ENCODE data around the gene RAI1. TPM values are rescaled to one million over a fixed set of nuclear protein-coding genes. Genes with fewer than 3 reads are reported as not detected.
A peak's percentile ranks its signal among the peaks of the same experiment; 100 is the strongest.

Gene RAI1
- polyA plus RNA-seq, 2 of the 4 experiments (the other 2 are of a cell fraction): 3.5 to 23.8 TPM

GRCh38 chr17:17732444-17732843 is 51.2 kb downstream of the RAI1 start:
- Histone ChIP-seq H3K4me1 (peaks cover 75% of the 10 kb centered on the region), H3K27ac (peak overlapping the region in 1 of 2 experiments; percentile 79; a peak in 3 of 6 replicates), H3K4me3 (no peak overlapping the region), H3K9me3 (no peaks in the 10 kb centered on the region), H3K4me2 (peak overlapping the region; percentile 43; the same call in 2 of the 3 replicates)
- WGBS (ENCODE audit: missing lambda C conversion rate): 87% methylated on average over 4 of the region's 4 CpGs
- CTCF ChIA-PET: interaction anchor here (0.5 to 1.4 kb wide), 5 partner anchors 13 to 297 kb away, joined by 3 to 6 read pairs (median 3); no protein-coding TSS in a partner anchor
- POLR2A ChIA-PET: no interaction called here
- TF ChIP-seq MAFK (IDR thresholded peaks at IDR 0.05; ENCODE audit: partially characterized antibody): no peak
- no peak for TF ChIP-seq MYC (IDR thresholded peaks at IDR 0.05; ENCODE audit: borderline replicate concordance, low read length)
- TF ChIP-seq HMGXB4 (CRISPR knock-in tag; IDR thresholded peaks at IDR 0.05; ENCODE audit: borderline replicate concordance): no peak
- TF ChIP-seq REST (IDR thresholded peaks at IDR 0.05): no peak
- ATAC-seq (no peak), DNase-seq (ENCODE audit: low read depth in 1 of 2, low spot score in 1 of 2) (no peak), FAIRE-seq (no peak)

- TF ChIP-seq MAX (IDR thresholded peaks at IDR 0.05) (peak; percentile 35; the same call in 1 of the 2 replicates), FOSB (CRISPR knock-in tag; IDR thresholded peaks at IDR 0.05) (no peak)
- H3K4me3 ChIP-seq: no peak overlapping the region
- DNase-seq (ENCODE audit: low read depth in 1 of 2, low spot score in 1 of 2): peak in 1 of 2 experiments; percentile 59
- POLR2A ChIA-PET: no interaction called here
- WGBS (ENCODE audit: missing lambda C conversion rate): 64% methylated on average over 9 of the region's 9 CpGs
- peak; percentile 36 for FAIRE-seq
- H3K4me2 ChIP-seq: peak overlapping the region; percentile 43
- H3K27ac ChIP-seq: peak overlapping the region; percentile 25 to 79; a peak in 4 of 6 replicates
- no peaks in the 10 kb centered on the region for H3K9me3 ChIP-seq
- peak in 1 of 2 experiments; percentile 50; a peak in 3 of 6 replicates for ATAC-seq
- CTCF ChIA-PET: interaction anchor here (0.5 to 1.3 kb wide), 4 partner anchors 15 to 296 kb away, joined by 3 to 4 read pairs (median 3); no protein-coding TSS in a partner anchor
- H3K4me1 ChIP-seq: peaks cover 75% of the 10 kb centered on the region
These were observed 51.8 kb downstream of the RAI1 start for GRCh38 chr17:17732892-17733670.

- Histone ChIP-seq H3K4me3 (no peak overlapping the region), H3K4me2 (peak overlapping the region; percentile 83), H3K27ac (peak overlapping the region; percentile 87 to 97; a peak in 5 of 6 replicates), H3K9me3 (no peaks in the 10 kb centered on the region), H3K4me1 (peaks cover 85% of the 10 kb centered on the region)
- CTCF ChIA-PET: interaction anchor here (0.8 to 1.7 kb wide), 8 partner anchors 10 to 75 kb away, joined by 3 to 6 read pairs (median 3); no protein-coding TSS in a partner anchor
- FAIRE-seq: no peak
- 66% methylated on average over 5 of the region's 5 CpGs for WGBS (ENCODE audit: missing lambda C conversion rate)
- no peak for DNase-seq (ENCODE audit: low read depth in 1 of 2, low spot score in 1 of 2)
- TF ChIP-seq CBX8 (IDR thresholded peaks at IDR 0.05) (no peak), MAX (IDR thresholded peaks at IDR 0.05) (no peak), CTCF (IDR thresholded peaks at IDR 0.05) (no peak), RARB (CRISPR knock-in tag; IDR thresholded peaks at IDR 0.05) (no peak), RNF2 (IDR thresholded peaks at IDR 0.05; ENCODE audit: borderline replicate concordance, low read depth) (no peak), ESRRA (IDR thresholded peaks at IDR 0.05; ENCODE audit: borderline replicate concordance, low read length) (no peak), HOXB13 (CRISPR knock-in tag; IDR thresholded peaks at IDR 0.05; ENCODE audit: low read depth) (no peak), JUN (IDR thresholded peaks at IDR 0.05) (no peak), NR3C1 (IDR thresholded peaks at IDR 0.05) (no peak), TFCP2L1 (CRISPR knock-in tag; IDR thresholded peaks at IDR 0.05) (no peak), KDM1A (IDR thresholded peaks at IDR 0.05; ENCODE audit: low read depth) (no peak), HEYL (CRISPR knock-in tag; IDR thresholded peaks at IDR 0.05) (no peak), SREBF2 (IDR thresholded peaks at IDR 0.05) (no peak), KDM5A (IDR thresholded peaks at IDR 0.05) (no peak)
- no peak for ATAC-seq
- POLR2A ChIA-PET: no interaction called here
These were observed 55.2 kb downstream of the RAI1 start for GRCh38 chr17:17736205-17737183.

All from A549 (cell line).